PFSK-1 (cell line): Measurements from ENCODE around the gene ANKS1A.

Experiments used
- FOXP2 ChIP-seq: optimal IDR thresholded peaks from 2 replicates; pipeline ENCODE3; 2011; ENCODE audit warnings: borderline replicate concordance, control low read depth, inconsistent platforms; ENCODE audit not compliant: insufficient read depth; ENCODE audit errors: extremely low read length, extremely low read depth
- POLR2AphosphoS5 ChIP-seq: IDR thresholded peaks from 2 replicates; pipeline ENCODE4 v1.6.1; 2012; ENCODE audit warnings: low read depth, mild to moderate bottlenecking, control low read depth, low read length, moderate library complexity
- REST ChIP-seq, 2 experiments: IDR thresholded peaks; 2 replicates each; pipeline versions ENCODE4 v1.6.1 to v1.8.0; 2011 to 2012; ENCODE audit warnings: low read depth in 2 of 2, low read length in 2 of 2, control low read depth in 1 of 2, inconsistent platforms in 1 of 2, mild to moderate bottlenecking in 1 of 2, moderate library complexity in 1 of 2; ENCODE audit not compliant: insufficient read depth in 1 of 2
- SIN3A ChIP-seq: IDR thresholded peaks from 2 replicates; pipeline ENCODE4 v1.6.1; 2012; ENCODE audit warnings: mild to moderate bottlenecking, low read length, moderate library complexity, borderline replicate concordance; ENCODE audit not compliant: insufficient read depth
- TAF1 ChIP-seq: IDR thresholded peaks from 2 replicates; pipeline ENCODE4 v1.6.1; 2012; ENCODE audit warnings: low read length, control low read depth, borderline replicate concordance; ENCODE audit not compliant: insufficient read depth

ANKS1A gene

GRCh38 chr6:35062676-35063574 is 173.9 kb downstream of the ANKS1A start:
- no peak for TF ChIP-seq POLR2AphosphoS5
- no peak for TF ChIP-seq TAF1
- no peak for TF ChIP-seq SIN3A
- no peak for TF ChIP-seq REST (IDR thresholded peaks at IDR 0.05; ENCODE audit: insufficient read depth in 1 of 2, low read depth in 2 of 2, low read length in 2 of 2)
- no peak for TF ChIP-seq FOXP2

GRCh38 chr6:35063701-35064280 is 174.7 kb downstream of the ANKS1A start:
- TF ChIP-seq POLR2AphosphoS5: no peak
- TF ChIP-seq REST (IDR thresholded peaks at IDR 0.05; ENCODE audit: insufficient read depth in 1 of 2, low read depth in 2 of 2, low read length in 2 of 2): no peak
- TF ChIP-seq TAF1: no peak
- TF ChIP-seq SIN3A: no peak

GRCh38 chr6:35064290-35064689 is 175.2 kb downstream of the ANKS1A start:
- TF ChIP-seq REST (IDR thresholded peaks at IDR 0.05; ENCODE audit: insufficient read depth in 1 of 2, low read depth in 2 of 2, low read length in 2 of 2) (no peak), TAF1 (no peak), SIN3A (no peak), POLR2AphosphoS5 (no peak), FOXP2 (no peak)

- no peak for TF ChIP-seq FOXP2
- TF ChIP-seq TAF1: no peak
- TF ChIP-seq POLR2AphosphoS5: no peak
- no peak for TF ChIP-seq REST (IDR thresholded peaks at IDR 0.05; ENCODE audit: insufficient read depth in 1 of 2, low read depth in 2 of 2, low read length in 2 of 2)
- no peak for TF ChIP-seq SIN3A
Measured at GRCh38 chr6:35064757-35065440, 175.8 kb downstream of the ANKS1A start.
